Osteocyte (in vitro differentiated cells): ENCODE data around the gene PPEF2. TPM values are rescaled to one million over a fixed set of nuclear protein-coding genes. Genes with fewer than 3 reads are reported as not detected.

Experiments
- DNase-seq: peaks from one replicate; pipeline ENCODE4 v3.0.0; 2021; ENCODE audit warnings: mixed read lengths; ENCODE audit not compliant: unreplicated experiment; ENCODE audit errors: extremely low spot score
- H3K27ac Mint-ChIP-seq: one replicate; pipeline ENCODE4 v1.8.0; 2021; ENCODE audit warnings: mild to moderate bottlenecking, mixed read lengths; ENCODE audit not compliant: unreplicated experiment
- H3K27me3 Mint-ChIP-seq: one replicate; pipeline ENCODE4 v1.8.0; 2021; ENCODE audit warnings: mixed read lengths; ENCODE audit not compliant: unreplicated experiment
- H3K36me3 Mint-ChIP-seq: one replicate; pipeline ENCODE4 v1.8.0; 2021; ENCODE audit warnings: mixed read lengths; ENCODE audit not compliant: unreplicated experiment
- H3K4me1 Mint-ChIP-seq: one replicate; pipeline ENCODE4 v1.8.0; 2021; ENCODE audit warnings: mixed read lengths; ENCODE audit not compliant: unreplicated experiment
- H3K4me3 Mint-ChIP-seq: one replicate; pipeline ENCODE4 v1.8.0; 2021; ENCODE audit warnings: mild to moderate bottlenecking, moderate library complexity, mixed read lengths; ENCODE audit not compliant: unreplicated experiment
- H3K9me3 Mint-ChIP-seq: one replicate; pipeline ENCODE4 v1.8.0; 2021; ENCODE audit warnings: mixed read lengths; ENCODE audit not compliant: unreplicated experiment
- total RNA-seq: library from RNA; stranded (reverse); gene quantifications from 2 replicates; pipeline ENCODE4 v1.2.1, GENCODE V29; 2021
- TF ChIP-seq, protein P1 (sequence below): fragments of 200-600 bp; sonication (generic); IDR thresholded peaks from 2 replicates; pipeline ENCODE4 v1.5.0; 2021; ENCODE audit warnings: antibody characterized with exemption, mild to moderate bottlenecking, moderate library complexity

Gene PPEF2
- total RNA-seq, 1 donor from 2014 or later, result not detected

DNA sequence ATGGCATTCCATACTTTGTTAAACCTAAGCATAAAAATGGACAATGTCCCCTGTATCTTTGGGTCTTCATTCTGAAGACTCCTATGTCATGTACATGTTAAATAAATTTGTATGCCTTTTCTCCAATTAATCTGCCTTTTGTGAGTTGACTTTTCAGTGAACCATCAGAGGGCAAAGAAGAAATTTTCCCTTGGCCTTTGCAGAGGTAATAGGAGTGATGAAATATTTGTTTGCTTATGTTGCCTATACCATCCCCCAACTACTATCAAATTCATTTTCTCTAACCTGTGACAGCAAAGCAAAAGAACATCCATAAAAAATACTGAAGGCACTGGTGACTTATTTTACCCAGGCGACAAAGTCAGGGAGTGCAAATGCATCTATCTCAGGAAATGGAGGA, 20.3 kb upstream of the PPEF2 start:
- Mint-ChIP-seq H3K27ac (no peak overlapping the region), H3K36me3 (peaks cover 12% of the 10 kb centered on the region), H3K4me3 (no peak overlapping the region), H3K9me3 (no peaks in the 10 kb centered on the region), H3K4me1 (no peaks in the 10 kb centered on the region), H3K27me3 (no peaks in the 10 kb centered on the region)
- no peak for DNase-seq
- TF ChIP-seq, protein P1, sequence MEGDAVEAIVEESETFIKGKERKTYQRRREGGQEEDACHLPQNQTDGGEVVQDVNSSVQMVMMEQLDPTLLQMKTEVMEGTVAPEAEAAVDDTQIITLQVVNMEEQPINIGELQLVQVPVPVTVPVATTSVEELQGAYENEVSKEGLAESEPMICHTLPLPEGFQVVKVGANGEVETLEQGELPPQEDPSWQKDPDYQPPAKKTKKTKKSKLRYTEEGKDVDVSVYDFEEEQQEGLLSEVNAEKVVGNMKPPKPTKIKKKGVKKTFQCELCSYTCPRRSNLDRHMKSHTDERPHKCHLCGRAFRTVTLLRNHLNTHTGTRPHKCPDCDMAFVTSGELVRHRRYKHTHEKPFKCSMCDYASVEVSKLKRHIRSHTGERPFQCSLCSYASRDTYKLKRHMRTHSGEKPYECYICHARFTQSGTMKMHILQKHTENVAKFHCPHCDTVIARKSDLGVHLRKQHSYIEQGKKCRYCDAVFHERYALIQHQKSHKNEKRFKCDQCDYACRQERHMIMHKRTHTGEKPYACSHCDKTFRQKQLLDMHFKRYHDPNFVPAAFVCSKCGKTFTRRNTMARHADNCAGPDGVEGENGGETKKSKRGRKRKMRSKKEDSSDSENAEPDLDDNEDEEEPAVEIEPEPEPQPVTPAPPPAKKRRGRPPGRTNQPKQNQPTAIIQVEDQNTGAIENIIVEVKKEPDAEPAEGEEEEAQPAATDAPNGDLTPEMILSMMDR, result no peak

DNA sequence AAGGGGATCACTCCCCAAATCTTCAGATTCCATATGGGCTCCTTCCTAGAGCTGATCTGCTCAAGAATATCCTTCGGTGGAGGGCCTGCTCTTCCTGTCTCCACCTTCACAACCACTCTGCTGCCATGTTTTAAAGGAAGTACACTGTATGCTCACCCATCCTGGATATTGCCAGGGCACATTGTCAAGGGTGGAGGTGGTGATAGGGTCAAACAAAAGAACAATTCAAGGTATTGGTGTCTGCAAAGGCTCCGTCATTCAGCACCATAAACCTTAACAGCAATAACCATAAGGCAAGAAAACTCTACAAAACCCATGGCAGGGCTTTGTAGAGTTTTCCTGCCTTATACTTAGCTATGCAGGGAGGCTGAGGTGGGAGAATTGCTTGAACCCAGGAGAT, 19.7 kb upstream of the PPEF2 start:
- Mint-ChIP-seq H3K4me3 (no peak overlapping the region), H3K27ac (no peak overlapping the region), H3K36me3 (peaks cover 12% of the 10 kb centered on the region), H3K9me3 (no peaks in the 10 kb centered on the region), H3K27me3 (no peaks in the 10 kb centered on the region), H3K4me1 (peaks cover under 1% of the 10 kb centered on the region)
- TF ChIP-seq, protein P1, result no peak
- DNase-seq, result no peak

DNA sequence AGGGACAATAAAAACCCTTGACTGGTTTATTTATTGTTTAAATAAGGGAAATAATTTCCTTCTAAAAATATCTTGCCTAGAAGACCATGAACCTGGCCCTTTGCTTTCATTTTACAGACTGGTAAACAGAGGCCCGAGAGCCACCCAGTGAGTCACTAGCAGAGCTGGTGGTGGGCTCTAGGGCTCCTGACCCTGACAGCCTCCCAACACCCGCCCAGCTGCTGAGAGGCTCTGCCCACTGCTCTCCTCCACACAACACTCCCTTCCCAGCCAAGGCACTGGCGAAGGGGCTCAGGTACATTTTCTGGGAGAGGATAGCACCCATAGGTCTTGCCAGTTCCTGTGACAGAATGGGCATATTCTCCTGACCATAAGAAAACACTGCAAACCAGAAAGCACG, 18.1 kb upstream of the PPEF2 start:
- Mint-ChIP-seq H3K4me1 (peaks cover 11% of the 10 kb centered on the region), H3K36me3 (peaks cover 12% of the 10 kb centered on the region), H3K27ac (no peak overlapping the region), H3K4me3 (no peak overlapping the region), H3K27me3 (no peaks in the 10 kb centered on the region), H3K9me3 (no peaks in the 10 kb centered on the region)
- TF ChIP-seq, protein P1, result no peak
- no peak for DNase-seq

DNA sequence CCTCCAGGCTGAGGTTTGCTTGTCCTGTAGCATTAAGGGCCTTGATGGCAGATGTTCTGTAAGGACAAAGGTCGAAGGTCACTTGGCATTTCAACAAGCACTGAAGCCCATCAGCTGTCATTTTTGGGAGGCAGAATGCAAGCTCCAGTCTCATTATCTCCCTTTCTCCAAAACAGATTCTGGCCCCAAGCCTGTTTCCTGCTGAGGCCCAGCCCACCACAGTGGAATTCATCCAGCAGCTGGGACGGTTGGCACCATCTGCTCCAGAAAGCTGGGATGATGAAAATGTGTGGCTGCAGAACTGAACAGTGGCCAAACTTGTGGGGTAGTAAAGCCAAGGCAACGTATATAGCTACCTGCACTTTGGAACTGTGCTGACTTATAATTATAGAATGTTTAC, 17.7 kb upstream of the PPEF2 start:
- Mint-ChIP-seq H3K9me3 (no peaks in the 10 kb centered on the region), H3K36me3 (peaks cover 12% of the 10 kb centered on the region), H3K4me3 (no peak overlapping the region), H3K27me3 (no peaks in the 10 kb centered on the region), H3K4me1 (peaks cover 11% of the 10 kb centered on the region), H3K27ac (no peak overlapping the region)
- TF ChIP-seq, protein P1, result no peak
- no peak for DNase-seq

DNA sequence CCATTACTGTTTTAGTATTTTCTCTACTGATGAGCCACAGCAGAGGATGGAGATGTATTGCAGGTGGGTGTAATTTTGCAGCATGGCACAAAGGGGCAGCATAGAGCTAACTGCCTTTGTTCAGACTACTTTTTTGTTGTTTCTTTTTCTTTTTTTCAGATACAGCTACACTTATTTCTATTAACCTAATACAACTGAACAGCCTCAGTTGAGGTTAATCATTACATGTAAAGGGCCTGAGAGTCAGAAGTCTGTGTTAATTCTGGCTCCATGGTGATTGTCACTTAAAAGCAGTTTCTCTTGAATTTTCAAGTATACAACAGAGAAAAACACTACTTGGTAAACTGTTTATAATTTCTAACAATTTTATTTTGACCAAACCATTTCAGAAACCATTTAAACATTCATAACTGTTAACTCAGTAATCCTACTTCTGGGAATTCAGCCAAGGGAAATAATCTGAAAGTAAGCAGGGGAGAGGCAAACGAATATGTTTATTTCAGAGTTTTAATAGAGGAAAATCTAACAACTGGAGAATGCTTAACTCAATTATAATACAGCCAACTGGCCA, 13.9 kb upstream of the PPEF2 start:
- DNase-seq, result no peak
- H3K4me3 Mint-ChIP-seq, result no peak overlapping the region
- no peaks in the 10 kb centered on the region for H3K27me3 Mint-ChIP-seq
- H3K36me3 Mint-ChIP-seq, result peaks cover 10% of the 10 kb centered on the region
- peaks cover 11% of the 10 kb centered on the region for H3K4me1 Mint-ChIP-seq
- H3K9me3 Mint-ChIP-seq, result no peaks in the 10 kb centered on the region
- TF ChIP-seq, protein P1, result peak; percentile 80
- H3K27ac Mint-ChIP-seq, result peak overlapping the region; percentile 89
